Hippocampal formation (tissue), 2 donors: Measurements from ENCODE around the gene MOB3A.

Experiments used
- DNase-seq, 2 donors: peaks; one replicate each; lab custom pipeline; 2025; lab: John Stamatoyannopoulos, UW

Gene MOB3A

DNA sequence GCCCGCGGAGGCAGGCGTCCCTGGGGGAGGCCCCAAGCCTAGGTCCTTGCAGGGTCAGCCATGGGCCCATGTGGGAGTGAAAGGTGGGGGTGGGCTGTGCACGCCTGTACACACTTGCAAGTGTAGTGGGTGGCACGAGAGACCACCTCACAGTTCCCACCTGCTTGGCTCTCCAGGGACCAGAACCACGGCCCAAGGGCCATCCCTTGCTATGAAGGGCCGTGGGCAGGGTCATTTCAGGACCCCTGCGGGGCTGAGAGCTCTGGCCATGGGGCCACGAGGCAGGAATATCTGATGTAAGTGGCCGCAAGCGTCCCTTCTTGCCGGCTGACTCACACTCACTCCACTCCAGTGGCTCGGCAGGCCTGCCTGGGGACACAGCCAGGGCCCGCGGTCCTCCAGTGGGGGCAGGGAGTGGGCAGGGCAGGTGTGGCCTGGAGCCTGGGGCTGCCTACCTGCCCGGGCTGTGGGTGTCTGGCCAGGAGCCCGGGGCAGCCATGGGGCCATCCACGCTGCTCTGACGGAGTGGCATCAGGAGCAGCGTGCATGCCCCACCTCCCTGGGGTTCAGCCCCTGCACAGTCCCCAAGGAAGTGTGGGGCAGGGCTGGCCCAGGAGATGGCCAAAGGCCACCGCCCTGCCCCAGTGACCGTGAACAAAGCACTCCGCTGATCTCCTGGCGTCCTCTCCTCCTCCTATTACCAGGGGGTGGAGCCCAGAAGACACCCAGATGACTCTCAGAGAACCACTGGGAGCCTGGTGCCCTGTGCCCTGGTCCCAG lies 36.5 kb downstream of the MOB3A start:
- DNase-seq = peak; percentile 29 to 49

- no peak for DNase-seq
These were observed 37.3 kb downstream of the MOB3A start for GRCh38 chr19:2058570-2059421.

GRCh38 chr19:2057484-2058469 lies 38.3 kb downstream of the MOB3A start:
- no peak for DNase-seq

- no peak for DNase-seq
These were observed 39.3 kb downstream of the MOB3A start for GRCh38 chr19:2056837-2057192.

- DNase-seq = no peak
These were observed 39.9 kb downstream of the MOB3A start for GRCh38 chr19:2055931-2056836.

DNA sequence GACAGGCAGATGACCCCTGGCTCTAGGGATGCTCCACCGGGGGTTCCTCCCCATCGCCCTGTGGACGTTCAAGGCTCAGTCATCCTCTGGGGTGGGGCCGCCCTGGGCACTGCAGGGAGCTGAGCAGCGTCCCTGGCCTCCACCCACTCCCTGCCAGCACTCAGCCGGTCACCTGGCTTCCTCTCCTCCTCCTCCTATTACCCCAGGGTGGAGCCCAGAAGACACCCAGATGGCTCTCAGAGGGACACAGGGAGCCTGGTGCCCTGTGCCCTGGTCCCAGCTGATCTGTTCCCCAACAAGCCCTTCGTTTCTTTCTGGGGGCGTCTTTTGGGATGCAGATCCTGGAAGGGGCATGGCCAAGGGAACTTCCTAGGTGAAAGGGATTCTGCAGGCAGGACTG lies 41.4 kb downstream of the MOB3A start:
- no peak for DNase-seq

DNA sequence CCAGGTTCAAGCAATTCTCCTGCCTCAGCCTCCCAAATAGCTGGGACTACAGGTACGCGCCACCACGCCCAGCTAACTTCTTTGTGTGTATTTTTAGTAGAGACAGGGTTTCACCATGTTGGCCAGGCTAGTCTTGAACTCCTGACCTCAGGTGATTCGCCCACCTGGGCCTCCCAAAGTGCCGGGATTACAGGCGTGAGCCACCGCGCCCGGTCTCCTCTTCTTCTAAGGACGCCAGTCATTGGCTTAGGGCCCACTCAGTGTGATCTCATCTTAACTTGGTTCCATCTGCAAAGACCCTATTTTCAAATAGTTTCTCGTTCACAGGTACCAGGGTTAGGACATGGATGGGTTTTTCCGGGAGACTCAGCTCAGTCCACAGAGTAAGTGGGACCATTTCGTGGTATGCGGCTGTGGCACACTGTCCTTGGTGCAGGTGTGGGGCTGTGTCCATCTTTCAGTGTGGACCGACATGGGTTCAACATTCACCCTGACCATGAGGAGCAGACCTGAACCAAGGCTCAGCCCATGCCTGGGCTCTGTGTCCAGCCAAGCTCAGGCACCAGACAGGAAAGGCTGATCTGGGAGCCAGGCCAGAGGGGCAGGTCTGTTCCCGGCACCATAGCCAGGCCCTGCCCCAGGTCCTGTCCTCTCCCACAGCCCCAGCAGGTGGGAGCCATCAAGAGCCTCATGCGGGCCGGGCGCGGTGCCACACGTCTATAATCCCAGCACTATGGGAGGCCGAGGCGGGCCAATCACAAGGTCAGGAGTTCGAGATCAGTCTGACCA lies 42.3 kb downstream of the MOB3A start:
- no peak for DNase-seq

DNA sequence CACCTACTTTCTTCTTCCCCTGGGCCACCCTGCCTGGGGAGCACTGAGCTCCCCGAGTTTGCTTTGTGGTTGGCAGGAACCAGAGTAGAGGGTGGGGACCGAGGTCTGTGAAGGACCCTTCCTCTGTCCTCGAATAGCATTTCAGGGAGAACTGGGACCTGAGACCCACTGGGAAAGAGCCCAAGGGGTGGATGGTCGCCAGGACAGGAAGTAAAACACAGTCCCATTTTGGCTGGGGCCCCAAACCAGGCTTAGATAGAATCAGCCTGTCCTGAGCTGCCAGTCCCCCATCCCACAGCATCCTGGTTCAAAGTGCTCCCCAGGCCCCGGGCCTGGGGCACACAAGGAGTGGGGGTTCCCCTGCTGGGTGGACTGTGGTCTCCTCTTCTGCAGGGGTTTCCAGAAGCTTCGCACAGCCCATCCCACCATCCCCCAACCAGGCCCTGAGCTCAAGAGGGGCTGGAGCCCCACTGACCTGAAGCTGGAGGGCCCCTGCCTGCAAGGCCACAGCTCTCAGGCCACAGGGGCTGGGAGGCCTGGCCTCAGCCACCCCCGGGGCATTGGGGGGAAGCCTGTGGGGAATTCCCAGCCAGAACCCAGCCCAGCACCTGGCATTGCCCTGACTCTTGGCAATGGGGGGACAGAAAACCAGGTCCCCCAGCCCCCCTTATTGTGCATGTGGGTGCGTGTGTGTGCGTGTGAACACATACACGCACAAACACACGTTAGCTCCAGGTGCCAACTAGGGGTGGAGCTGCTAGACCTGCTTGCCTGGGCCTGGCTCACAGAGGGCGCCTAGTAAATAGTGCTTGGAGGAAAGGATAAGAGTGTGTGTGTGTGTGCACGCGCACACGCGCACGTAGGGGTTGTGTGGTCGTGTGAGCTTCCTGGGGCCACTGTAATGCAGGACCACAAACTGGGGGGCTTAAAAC lies 44.1 kb downstream of the MOB3A start:
- no peak for DNase-seq

DNA sequence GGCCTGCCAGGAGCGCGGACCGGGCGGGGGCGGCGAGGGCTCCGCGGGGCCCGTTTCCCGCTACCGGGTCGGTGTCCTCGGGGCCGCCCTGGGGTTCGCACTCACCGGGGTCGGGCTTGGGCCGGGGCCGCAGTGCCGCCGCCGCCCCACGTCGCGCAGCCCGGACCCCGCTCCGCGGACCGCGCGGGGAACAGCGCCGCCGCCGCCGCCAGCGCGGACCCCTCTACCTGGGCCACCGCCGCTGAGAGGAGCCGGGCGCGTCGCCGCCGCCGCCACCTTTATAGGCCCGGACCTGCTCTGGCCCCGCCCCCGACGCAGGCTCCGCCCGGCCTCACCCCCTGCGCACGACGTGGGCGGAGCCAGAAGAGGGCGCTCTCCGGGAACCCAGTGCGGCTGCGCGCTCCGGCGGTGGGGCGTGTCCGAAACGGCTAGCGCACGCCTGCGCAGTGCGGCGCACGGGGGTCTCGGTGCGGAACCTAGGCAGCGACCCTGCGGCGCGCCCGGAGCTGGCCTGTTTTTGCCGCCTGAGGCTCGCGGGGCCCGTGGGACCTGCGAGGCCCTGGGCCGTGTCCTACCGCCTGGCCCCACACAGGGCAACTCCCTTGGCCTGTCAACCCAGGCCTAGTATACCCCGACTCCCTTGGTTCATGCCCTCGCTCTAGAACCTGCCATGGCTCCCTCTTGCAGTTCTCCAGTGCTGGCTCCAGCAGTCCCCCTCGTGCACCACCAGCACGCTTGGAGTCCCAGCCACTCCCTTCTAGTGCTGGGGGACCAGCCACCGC lies 44.9 kb downstream of the MOB3A start, which contains the start of gene MKNK2:
TSS of gene MKNK2 (minus strand) at position 254 of the 782 bp plus-strand sequence. CDS start 393 bp downstream, outside the sequence.
- DNase-seq = peak; percentile 87 to 91

DNA sequence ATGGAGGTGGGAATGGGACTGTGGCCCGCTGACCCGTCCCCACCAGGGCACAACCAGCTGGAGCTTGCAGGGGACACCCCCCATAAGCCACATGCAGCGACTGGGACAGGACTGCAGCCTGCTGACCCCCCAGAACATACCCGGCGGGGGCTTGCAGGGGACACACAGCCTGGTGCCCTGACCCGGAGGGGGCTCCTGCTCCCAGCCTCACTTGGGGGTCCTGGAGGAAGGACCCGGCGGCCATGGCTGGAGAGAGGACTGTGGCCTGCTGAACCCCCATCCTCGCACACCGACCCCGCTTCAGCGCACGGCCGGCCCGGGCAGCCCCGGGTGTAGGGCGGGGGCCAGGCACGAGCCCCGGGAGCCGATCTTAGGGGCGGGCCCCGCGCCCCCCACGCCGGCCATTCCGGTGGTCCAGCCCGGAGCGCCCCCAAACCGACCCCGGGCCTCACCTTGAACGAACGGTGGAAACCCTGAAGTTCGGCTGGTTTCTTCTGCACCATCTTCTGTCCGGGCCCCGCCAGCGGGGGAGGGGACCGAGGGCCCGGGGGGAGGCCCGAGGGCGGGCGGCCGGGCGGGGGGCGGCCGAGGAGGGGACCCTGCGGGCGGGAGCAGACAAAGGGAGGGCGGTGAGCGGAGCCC lies 45.7 kb downstream of the MOB3A start:
- no peak for DNase-seq

- peak; percentile 59 to 64 for DNase-seq
These were observed 46.3 kb downstream of the MOB3A start for GRCh38 chr19:2049741-2050348.

DNA sequence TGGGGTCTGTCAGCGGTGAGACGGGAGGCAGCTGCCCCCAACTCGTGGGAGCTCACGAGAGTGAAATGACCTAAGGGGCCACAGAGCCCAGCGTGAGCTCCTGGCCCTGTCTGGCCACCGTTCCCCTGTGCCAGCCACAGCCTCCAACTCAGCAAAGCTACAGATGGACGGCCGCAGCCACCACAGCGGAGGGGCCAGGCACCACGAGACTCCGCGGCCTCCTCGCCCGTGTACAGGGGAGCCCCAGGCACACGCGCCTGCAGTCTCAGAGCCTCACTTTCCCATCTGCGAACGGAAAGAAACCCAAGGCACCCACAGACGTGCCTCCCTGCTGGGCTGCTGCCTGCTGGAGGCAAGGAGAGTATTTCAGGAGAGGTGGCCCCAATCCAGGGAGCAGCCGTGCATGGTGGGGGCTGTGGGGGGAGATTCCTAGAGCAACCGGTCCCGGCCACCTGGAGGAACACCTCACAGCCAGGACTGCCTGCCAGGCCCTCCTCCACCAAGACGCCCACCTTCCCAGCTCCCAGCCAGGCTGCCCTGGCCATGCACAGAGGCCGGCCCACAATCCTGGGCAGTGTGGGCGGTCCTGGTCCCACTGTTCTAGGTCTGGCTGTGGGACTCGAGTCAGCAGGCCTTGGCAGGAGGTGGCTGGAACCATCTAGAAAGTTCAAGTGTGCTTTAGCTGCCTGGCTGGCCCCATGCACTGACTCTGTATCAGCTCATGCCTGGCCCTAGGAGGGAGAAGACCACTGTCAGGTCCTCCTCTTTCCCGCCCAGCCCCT lies 47.0 kb downstream of the MOB3A start:
- no peak for DNase-seq

- DNase-seq = no peak
These were observed 47.8 kb downstream of the MOB3A start for GRCh38 chr19:2048104-2048958.

DNA sequence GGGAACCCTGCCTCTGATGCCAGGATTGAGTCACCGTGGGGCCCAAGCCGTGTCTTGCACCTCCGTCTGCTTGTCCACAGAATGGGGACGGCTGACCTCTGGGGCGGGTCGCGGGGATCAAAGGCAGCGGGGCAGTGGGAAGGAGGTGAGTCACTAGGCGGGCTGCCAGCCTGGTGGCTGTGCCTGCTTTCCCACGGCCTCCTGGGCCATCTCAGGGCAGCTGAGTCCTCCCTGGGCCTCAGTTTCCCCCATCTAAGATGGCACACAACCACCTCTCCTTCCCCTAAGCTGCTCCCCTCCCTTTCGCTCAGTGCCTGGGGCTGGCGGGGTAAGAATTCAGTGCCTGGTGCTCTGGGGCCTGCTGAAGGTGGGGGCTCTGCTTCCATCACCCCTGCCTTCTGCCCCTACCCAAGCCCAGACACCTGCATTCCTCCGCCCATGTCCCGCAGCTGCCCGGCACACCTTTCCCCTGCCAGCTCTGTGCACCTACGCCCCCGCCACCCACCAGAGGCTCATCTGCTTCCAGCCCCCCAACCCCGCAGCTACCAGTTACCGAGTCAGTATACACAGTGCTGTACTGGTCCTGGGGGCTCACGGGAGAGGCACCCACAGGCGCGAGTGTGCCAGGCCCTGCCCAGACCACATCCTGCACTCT lies 48.5 kb downstream of the MOB3A start:
- no peak for DNase-seq

DNA sequence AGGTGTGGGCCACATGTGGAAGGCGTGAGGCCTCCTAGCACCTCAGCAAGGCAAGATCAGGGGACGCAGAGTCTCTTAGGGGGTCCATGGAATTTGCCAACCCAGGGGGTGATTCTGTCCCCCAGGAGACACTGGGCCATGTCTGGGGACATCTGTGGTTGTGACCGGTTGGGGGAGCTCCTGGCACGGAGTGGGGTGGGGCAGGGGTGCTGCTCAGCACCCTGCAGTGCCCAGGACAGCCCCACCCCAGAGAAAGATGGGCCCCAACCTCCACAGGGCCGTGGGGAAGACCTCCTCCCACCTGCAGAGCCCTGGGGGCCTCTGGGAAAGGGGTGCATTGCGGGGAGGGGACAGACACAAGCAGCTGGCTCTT lies 49.1 kb downstream of the MOB3A start:
- DNase-seq = no peak
